ENCODE data around the gene GMPPA. TPM values are rescaled to one million over a fixed set of nuclear protein-coding genes. Genes with fewer than 3 reads are reported as not detected.
A peak's percentile ranks its signal among the peaks of the same experiment; 100 is the strongest.

Gene GMPPA
- total and polyA plus RNA-seq, 2 donors (not counting 1 experiment from before 2014, with no cell fraction given) = 38.3 to 59.7 TPM

DNA sequence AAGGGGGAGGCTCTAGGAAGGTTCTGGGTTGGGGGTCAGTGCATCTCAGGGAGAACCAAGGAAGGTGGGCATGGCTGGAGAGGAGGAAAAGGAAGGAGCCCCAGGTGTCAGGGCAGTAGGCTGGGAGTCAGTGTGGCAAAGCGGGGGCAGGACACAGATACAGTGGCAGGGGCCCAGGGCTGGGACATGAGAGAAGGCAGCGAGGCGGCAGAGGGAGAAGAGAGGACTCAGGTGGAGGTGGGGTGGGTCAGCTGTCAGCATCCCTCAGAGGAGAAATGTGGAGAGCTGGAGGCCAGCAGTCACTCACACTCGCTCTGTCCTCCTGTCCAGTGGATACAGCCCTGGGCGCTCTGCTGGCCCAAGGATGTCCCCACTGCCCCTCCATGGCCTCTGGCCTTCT lies 5.6 kb upstream of the GMPPA start:
- Histone ChIP-seq H3K4me3 (replicated peaks in 1 of 4; ENCODE audit: control extremely low read depth in 1 of 4, insufficient read depth in 1 of 4, low read depth in 3 of 4, low read length in 4 of 4) (no peak overlapping the region), H3K27ac (ENCODE audit: insufficient read depth, low read length) (no peak overlapping the region), H3K36me3 (ENCODE audit: control insufficient read depth, insufficient read depth, low read length) (no peaks in the 10 kb centered on the region), H3K4me1 (ENCODE audit: control insufficient read depth, extremely low read depth, insufficient read depth, low read length) (no peaks in the 10 kb centered on the region), H3K27me3 (ENCODE audit: control insufficient read depth, insufficient read depth, low read length) (peaks cover 17% of the 10 kb centered on the region), H4K20me1 (ENCODE audit: control insufficient read depth, extremely low read depth, insufficient read depth, low read length) (no peaks in the 10 kb centered on the region), H3K4me2 (ENCODE audit: extremely low read depth, insufficient read depth, low read length) (no peak overlapping the region), H3K79me2 (ENCODE audit: control insufficient read depth, insufficient read depth, low read length) (no peaks in the 10 kb centered on the region), H2AFZ (ENCODE audit: low read length) (no peak overlapping the region), H3K9me3 (ENCODE audit: control insufficient read depth, insufficient read depth, low read depth, low read length) (no peaks in the 10 kb centered on the region), H3K9ac (ENCODE audit: insufficient read depth, low read length) (no peak overlapping the region)
- no peak for DNase-seq (ENCODE audit: low read depth in 2 of 2)
- TF ChIP-seq CTCF (conservative IDR thresholded peaks at IDR 0.05 in 1 of 2, IDR thresholded peaks at IDR 0.05 in 1 of 2; ENCODE audit: low read depth in 1 of 2, low read length in 2 of 2) (no peak), EZH2 (IDR thresholded peaks at IDR 0.05; ENCODE audit: low read length, missing control alignments) (no peak)

GRCh38 chr2:219494952-219495530 lies 3.6 kb upstream of the GMPPA start:
- no peaks in the 10 kb centered on the region for H3K36me3 ChIP-seq (ENCODE audit: control insufficient read depth, insufficient read depth, low read length)
- H3K9me3 ChIP-seq (ENCODE audit: control insufficient read depth, insufficient read depth, low read depth, low read length) = no peaks in the 10 kb centered on the region
- H2AFZ ChIP-seq (ENCODE audit: low read length) = no peak overlapping the region
- DNase-seq (ENCODE audit: low read depth in 2 of 2) = no peak
- no peak overlapping the region for H3K27ac ChIP-seq (ENCODE audit: insufficient read depth, low read length)
- TF ChIP-seq CTCF (conservative IDR thresholded peaks at IDR 0.05 in 1 of 2, IDR thresholded peaks at IDR 0.05 in 1 of 2; ENCODE audit: low read depth in 1 of 2, low read length in 2 of 2) (no peak), EZH2 (IDR thresholded peaks at IDR 0.05; ENCODE audit: low read length, missing control alignments) (peak; percentile 65)
- peaks cover 6% of the 10 kb centered on the region for H3K79me2 ChIP-seq (ENCODE audit: control insufficient read depth, insufficient read depth, low read length)
- H3K27me3 ChIP-seq (ENCODE audit: control insufficient read depth, insufficient read depth, low read length) = peaks cover 17% of the 10 kb centered on the region
- H3K4me2 ChIP-seq (ENCODE audit: extremely low read depth, insufficient read depth, low read length) = no peak overlapping the region
- no peaks in the 10 kb centered on the region for H4K20me1 ChIP-seq (ENCODE audit: control insufficient read depth, extremely low read depth, insufficient read depth, low read length)
- peaks cover 7% of the 10 kb centered on the region for H3K4me1 ChIP-seq (ENCODE audit: control insufficient read depth, extremely low read depth, insufficient read depth, low read length)
- H3K4me3 ChIP-seq (replicated peaks in 1 of 4; ENCODE audit: control extremely low read depth in 1 of 4, insufficient read depth in 1 of 4, low read depth in 3 of 4, low read length in 4 of 4) = no peak overlapping the region
- no peak overlapping the region for H3K9ac ChIP-seq (ENCODE audit: insufficient read depth, low read length)

DNA sequence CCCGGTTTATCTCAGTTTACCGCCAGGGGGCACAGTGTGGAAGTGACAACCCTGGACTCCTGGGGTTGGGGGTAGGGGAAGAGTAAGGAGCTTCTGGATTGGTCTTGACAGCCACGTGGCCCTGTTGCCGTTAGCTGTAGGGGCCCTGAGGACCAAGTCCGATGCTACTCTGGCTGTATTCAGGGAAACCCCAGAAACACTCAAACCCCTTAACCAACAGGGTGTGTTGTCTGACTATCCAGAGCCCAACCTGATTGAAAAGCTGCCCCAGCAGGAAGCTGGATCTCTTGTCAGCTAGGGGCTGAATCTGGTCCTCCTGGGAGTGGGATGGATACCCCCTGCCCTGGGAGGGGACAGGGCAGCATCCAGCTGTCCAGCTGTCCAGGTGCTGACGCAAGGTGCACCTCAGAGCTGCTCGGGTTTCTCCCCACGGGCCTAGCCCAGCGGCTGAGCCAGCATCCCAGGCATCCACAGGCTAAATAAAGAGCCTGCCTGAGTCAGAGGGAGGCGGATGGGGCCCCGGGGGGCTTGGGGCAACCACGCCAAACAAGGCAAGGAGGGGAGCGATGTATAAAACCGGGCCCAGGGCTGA lies 3.1 kb upstream of the GMPPA start:
- peak; percentile 73 to 77 for DNase-seq (ENCODE audit: low read depth in 2 of 2)
- H3K36me3 ChIP-seq (ENCODE audit: control insufficient read depth, insufficient read depth, low read length) = no peaks in the 10 kb centered on the region
- H3K4me1 ChIP-seq (ENCODE audit: control insufficient read depth, extremely low read depth, insufficient read depth, low read length) = peaks cover 9% of the 10 kb centered on the region
- H2AFZ ChIP-seq (ENCODE audit: low read length) = no peak overlapping the region
- H3K27ac ChIP-seq (ENCODE audit: insufficient read depth, low read length) = no peak overlapping the region
- H3K27me3 ChIP-seq (ENCODE audit: control insufficient read depth, insufficient read depth, low read length) = peaks cover 17% of the 10 kb centered on the region
- no peaks in the 10 kb centered on the region for H3K9me3 ChIP-seq (ENCODE audit: control insufficient read depth, insufficient read depth, low read depth, low read length)
- H3K9ac ChIP-seq (ENCODE audit: insufficient read depth, low read length) = no peak overlapping the region
- no peak overlapping the region for H3K4me3 ChIP-seq (replicated peaks in 1 of 4; ENCODE audit: control extremely low read depth in 1 of 4, insufficient read depth in 1 of 4, low read depth in 3 of 4, low read length in 4 of 4)
- H4K20me1 ChIP-seq (ENCODE audit: control insufficient read depth, extremely low read depth, insufficient read depth, low read length) = no peaks in the 10 kb centered on the region
- peaks cover 6% of the 10 kb centered on the region for H3K79me2 ChIP-seq (ENCODE audit: control insufficient read depth, insufficient read depth, low read length)
- no peak overlapping the region for H3K4me2 ChIP-seq (ENCODE audit: extremely low read depth, insufficient read depth, low read length)
- no peak for TF ChIP-seq EZH2 (IDR thresholded peaks at IDR 0.05; ENCODE audit: low read length, missing control alignments)
- peak; percentile 60 to 64 for TF ChIP-seq CTCF (conservative IDR thresholded peaks at IDR 0.05 in 1 of 2, IDR thresholded peaks at IDR 0.05 in 1 of 2; ENCODE audit: low read depth in 1 of 2, low read length in 2 of 2)

Data from fibroblast of lung (primary cell).